ENCODE data around the gene USE1.
A peak's percentile ranks its signal among the peaks of the same experiment; 100 is the strongest.

The USE1 gene

GRCh38 chr19:17246681-17247425, 31.7 kb downstream of the USE1 start:
- DNase-seq, result no peak
- Mint-ChIP-seq H3K27me3 (no peaks in the 10 kb centered on the region), H3K4me1 (peaks cover 20 to 21% of the 10 kb centered on the region in 2 donors), H3K9me3 (no peaks in the 10 kb centered on the region), H3K4me3 (peak overlapping the region; percentile 98), H3K27ac (peak overlapping the region; percentile 75), H3K36me3 (no peaks in the 10 kb centered on the region)
- peak; percentile 10 to 20 for ATAC-seq (replicated peaks)

- no peaks in the 10 kb centered on the region for H3K9me3 Mint-ChIP-seq
- no peaks in the 10 kb centered on the region for H3K27me3 Mint-ChIP-seq
- peaks cover 12 to 15% of the 10 kb centered on the region in 2 donors for H3K4me1 Mint-ChIP-seq
- no peak for ATAC-seq (replicated peaks)
- no peaks in the 10 kb centered on the region for H3K36me3 Mint-ChIP-seq
- DNase-seq, result no peak
- H3K27ac Mint-ChIP-seq, result no peak overlapping the region
- no peak overlapping the region for H3K4me3 Mint-ChIP-seq
Observed at GRCh38 chr19:17248011-17248776, 33.0 kb downstream of the USE1 start.

- H3K4me3 Mint-ChIP-seq, result no peak overlapping the region
- no peaks in the 10 kb centered on the region for H3K27me3 Mint-ChIP-seq
- H3K9me3 Mint-ChIP-seq, result no peaks in the 10 kb centered on the region
- peaks cover 8 to 15% of the 10 kb centered on the region in 2 donors for H3K4me1 Mint-ChIP-seq
- no peak overlapping the region for H3K27ac Mint-ChIP-seq
- no peak for ATAC-seq (replicated peaks)
- no peaks in the 10 kb centered on the region for H3K36me3 Mint-ChIP-seq
- no peak for DNase-seq
Observed at GRCh38 chr19:17249887-17250548, 34.9 kb downstream of the USE1 start.

GRCh38 chr19:17254636-17255035, 39.5 kb downstream of the USE1 start:
- no peak overlapping the region for H3K27ac Mint-ChIP-seq
- no peaks in the 10 kb centered on the region for H3K27me3 Mint-ChIP-seq
- no peaks in the 10 kb centered on the region for H3K36me3 Mint-ChIP-seq
- H3K4me1 Mint-ChIP-seq, result no peaks in the 10 kb centered on the region
- H3K4me3 Mint-ChIP-seq, result no peak overlapping the region
- ATAC-seq (replicated peaks) (no peak), DNase-seq (no peak)
- H3K9me3 Mint-ChIP-seq, result peaks cover 3 to 4% of the 10 kb centered on the region in 2 donors

- no peaks in the 10 kb centered on the region for H3K36me3 Mint-ChIP-seq
- no peaks in the 10 kb centered on the region for H3K4me1 Mint-ChIP-seq
- H3K27ac Mint-ChIP-seq, result no peak overlapping the region
- ATAC-seq (replicated peaks) (no peak), DNase-seq (no peak)
- no peaks in the 10 kb centered on the region for H3K27me3 Mint-ChIP-seq
- H3K4me3 Mint-ChIP-seq, result no peak overlapping the region
- peaks cover 5 to 6% of the 10 kb centered on the region in 2 donors for H3K9me3 Mint-ChIP-seq
Observed at GRCh38 chr19:17255150-17255621, 40.0 kb downstream of the USE1 start.

GRCh38 chr19:17256130-17256529, 41.0 kb downstream of the USE1 start:
- peaks cover 3 to 5% of the 10 kb centered on the region in 2 donors for H3K36me3 Mint-ChIP-seq
- H3K4me1 Mint-ChIP-seq, result peaks cover 5 to 6% of the 10 kb centered on the region in 2 donors
- no peak for DNase-seq
- no peak for ATAC-seq (replicated peaks)
- peaks cover 0 to 4% of the 10 kb centered on the region in 2 donors for H3K27me3 Mint-ChIP-seq
- H3K4me3 Mint-ChIP-seq, result no peak overlapping the region
- peaks cover 8 to 10% of the 10 kb centered on the region in 2 donors for H3K9me3 Mint-ChIP-seq
- no peak overlapping the region for H3K27ac Mint-ChIP-seq

- no peak for DNase-seq
- peaks cover 3 to 5% of the 10 kb centered on the region in 2 donors for H3K36me3 Mint-ChIP-seq
- peaks cover 0 to 4% of the 10 kb centered on the region in 2 donors for H3K27me3 Mint-ChIP-seq
- peaks cover 5 to 6% of the 10 kb centered on the region in 2 donors for H3K4me1 Mint-ChIP-seq
- no peak overlapping the region for H3K27ac Mint-ChIP-seq
- peaks cover 8 to 10% of the 10 kb centered on the region in 2 donors for H3K9me3 Mint-ChIP-seq
- ATAC-seq (replicated peaks), result no peak
- H3K4me3 Mint-ChIP-seq, result no peak overlapping the region
Observed at GRCh38 chr19:17259118-17259780, 44.1 kb downstream of the USE1 start.

GRCh38 chr19:17259934-17260333, 44.8 kb downstream of the USE1 start:
- H3K36me3 Mint-ChIP-seq, result peaks cover 3 to 5% of the 10 kb centered on the region in 2 donors

GRCh38 chr19:17260842-17261325, 45.7 kb downstream of the USE1 start:
- Mint-ChIP-seq H3K4me3 (no peak overlapping the region), H3K27ac (no peak overlapping the region), H3K36me3 (peaks cover 3 to 5% of the 10 kb centered on the region in 2 donors), H3K27me3 (peaks cover 0 to 4% of the 10 kb centered on the region in 2 donors), H3K4me1 (peaks cover 6 to 9% of the 10 kb centered on the region in 2 donors), H3K9me3 (peaks cover 8 to 10% of the 10 kb centered on the region in 2 donors)
- DNase-seq (peak; percentile 78), ATAC-seq (replicated peaks) (peak; percentile 99)

More at GRCh38 chr19:17259934-17260333, 44.8 kb downstream of the USE1 start:
- no peak for ATAC-seq (replicated peaks)
- Mint-ChIP-seq H3K4me3 (no peak overlapping the region), H3K9me3 (peaks cover 8 to 10% of the 10 kb centered on the region in 2 donors), H3K27ac (no peak overlapping the region), H3K27me3 (peaks cover 0 to 4% of the 10 kb centered on the region in 2 donors), H3K4me1 (peaks cover 6 to 9% of the 10 kb centered on the region in 2 donors)
- DNase-seq, result no peak

- no peak for ATAC-seq (replicated peaks)
- Mint-ChIP-seq H3K4me3 (no peak overlapping the region), H3K27me3 (peaks cover 0 to 4% of the 10 kb centered on the region in 2 donors), H3K36me3 (peaks cover 3 to 5% of the 10 kb centered on the region in 2 donors), H3K27ac (no peak overlapping the region), H3K4me1 (peaks cover 6 to 9% of the 10 kb centered on the region in 2 donors), H3K9me3 (peaks cover 8 to 10% of the 10 kb centered on the region in 2 donors)
- DNase-seq, result no peak
Observed at GRCh38 chr19:17262557-17262956, 47.4 kb downstream of the USE1 start.

GRCh38 chr19:17263712-17264640, 48.8 kb downstream of the USE1 start:
- ATAC-seq (replicated peaks), result no peak
- no peak for DNase-seq
- Mint-ChIP-seq H3K27ac (peak overlapping the region; percentile 52), H3K9me3 (peaks cover 8 to 10% of the 10 kb centered on the region in 2 donors), H3K4me1 (peaks cover 12 to 18% of the 10 kb centered on the region in 2 donors), H3K4me3 (no peak overlapping the region), H3K27me3 (peaks cover 0 to 4% of the 10 kb centered on the region in 2 donors), H3K36me3 (peaks cover 3 to 5% of the 10 kb centered on the region in 2 donors)

- Mint-ChIP-seq H3K27me3 (peaks cover 0 to 4% of the 10 kb centered on the region in 2 donors), H3K27ac (peak within 1 kb of the TSS; percentile 52), H3K4me1 (peaks cover 12 to 18% of the 10 kb centered on the region in 2 donors), H3K4me3 (no peak within 1 kb of the TSS), H3K36me3 (peaks cover 3 to 5% of the 10 kb centered on the region in 2 donors), H3K9me3 (peaks cover 4 to 7% of the 10 kb centered on the region in 2 donors)
- no peak for DNase-seq
- no peak for ATAC-seq (replicated peaks)
Observed at GRCh38 chr19:17264641-17264979, 49.5 kb downstream of the USE1 start, which contains the start of gene USHBP1. Gene USHBP1, minus strand, starts transcription at chr19:17264745. Its CDS starts 446 bp downstream, at chr19:17264299.

GRCh38 chr19:17266026-17266425, 50.9 kb downstream of the USE1 start:
- ATAC-seq (replicated peaks) (no peak), DNase-seq (no peak)
- Mint-ChIP-seq H3K27me3 (no peaks in the 10 kb centered on the region), H3K36me3 (peaks cover 4 to 6% of the 10 kb centered on the region in 2 donors), H3K4me3 (no peak overlapping the region), H3K27ac (peak overlapping the region; percentile 69), H3K9me3 (no peaks in the 10 kb centered on the region), H3K4me1 (peaks cover 8 to 13% of the 10 kb centered on the region in 2 donors)
